Measurements from ENCODE around the gene RAD51B. TPM values are rescaled to one million over a fixed set of nuclear protein-coding genes. Genes with fewer than 3 reads are reported as not detected.

The RAD51B gene
- total RNA-seq, 1 experiment from 2014 or later = 8.5 TPM

GRCh38 chr14:68538639-68539038 lies 719.1 kb downstream of the RAD51B start:
- H3K27me3 ChIP-seq (ENCODE audit: control insufficient read depth, insufficient read depth, low read length) = no peaks in the 10 kb centered on the region
- intact Hi-C loops (cut with micrococcal nuclease; ENCODE audit: unreplicated experiment) (no loop called here), in situ Hi-C loops (cut with HindIII; ENCODE audit: low pct_unique_long_range_greater_than_20kb, low sequenced_read_pairs) (no loop called here)
- H3K4me1 ChIP-seq (ENCODE audit: control insufficient read depth, insufficient read depth, low read length) = no peaks in the 10 kb centered on the region
- no peak for ATAC-seq
- H3K9me3 ChIP-seq (ENCODE audit: control insufficient read depth, insufficient read depth, low read depth, low read length) = no peaks in the 10 kb centered on the region
- H3K27ac ChIP-seq (ENCODE audit: low read length) = no peak overlapping the region
- DNase-seq (ENCODE audit: low read depth, low spot score) = no peak
- ChIA-PET CTCF (no interaction called here), POLR2A (interaction anchor here (0.7 kb wide), 1 partner anchor 12 kb away, joined by 11 read pairs; no protein-coding TSS in a partner anchor)
- no peak overlapping the region for H3K4me3 ChIP-seq (ENCODE audit: low read depth in 2 of 2, low read length in 2 of 2)
- no peaks in the 10 kb centered on the region for H3K36me3 ChIP-seq (ENCODE audit: control insufficient read depth, insufficient read depth, low read length)
- BruUV-seq (replicated peaks) = no TSS peak
- TF ChIP-seq TCF7L2 (IDR thresholded peaks at IDR 0.05; ENCODE audit: low read depth, low read length) = no peak
- no peak for TF ChIP-seq POLR2AphosphoS5 (IDR thresholded peaks at IDR 0.05; ENCODE audit: low read depth, low read length)
- no peak for TF ChIP-seq CTCF (IDR thresholded peaks at IDR 0.05)
- no peak for TF ChIP-seq SIN3A (IDR thresholded peaks at IDR 0.05; ENCODE audit: borderline replicate concordance, insufficient read depth, low read depth, low read length)
- TF ChIP-seq REST (IDR thresholded peaks at IDR 0.05; ENCODE audit: insufficient read depth in 1 of 2, low read depth in 2 of 2, low read length in 1 of 2) = no peak

GRCh38 chr14:68539241-68539737 lies 719.7 kb downstream of the RAD51B start:
- Histone ChIP-seq H3K27me3 (ENCODE audit: control insufficient read depth, insufficient read depth, low read length) (no peaks in the 10 kb centered on the region), H3K27ac (ENCODE audit: low read length) (no peak overlapping the region), H3K9me3 (ENCODE audit: control insufficient read depth, insufficient read depth, low read depth, low read length) (no peaks in the 10 kb centered on the region), H3K36me3 (ENCODE audit: control insufficient read depth, insufficient read depth, low read length) (no peaks in the 10 kb centered on the region), H3K4me3 (ENCODE audit: low read depth in 2 of 2, low read length in 2 of 2) (no peak overlapping the region), H3K4me1 (ENCODE audit: control insufficient read depth, insufficient read depth, low read length) (no peaks in the 10 kb centered on the region)
- no peak for DNase-seq (ENCODE audit: low read depth, low spot score)
- in situ Hi-C loops (cut with HindIII; ENCODE audit: low pct_unique_long_range_greater_than_20kb, low sequenced_read_pairs) (no loop called here), intact Hi-C loops (cut with micrococcal nuclease; ENCODE audit: unreplicated experiment) (no loop called here)
- no peak for TF ChIP-seq POLR2AphosphoS5 (IDR thresholded peaks at IDR 0.05; ENCODE audit: low read depth, low read length)
- TF ChIP-seq REST (IDR thresholded peaks at IDR 0.05; ENCODE audit: insufficient read depth in 1 of 2, low read depth in 2 of 2, low read length in 1 of 2) = no peak
- TF ChIP-seq TCF7L2 (IDR thresholded peaks at IDR 0.05; ENCODE audit: low read depth, low read length) = no peak
- TF ChIP-seq SIN3A (IDR thresholded peaks at IDR 0.05; ENCODE audit: borderline replicate concordance, insufficient read depth, low read depth, low read length) = no peak
- TF ChIP-seq CTCF (IDR thresholded peaks at IDR 0.05) = no peak
- no peak for ATAC-seq
- no TSS peak for BruUV-seq (replicated peaks)
- POLR2A ChIA-PET = no interaction called here
- CTCF ChIA-PET = no interaction called here
